Fibroblast of peridontal ligament (primary cell): Measurements from ENCODE around the gene PCSK2.
A peak's percentile ranks its signal among the peaks of the same experiment; 100 is the strongest.
"Not testable (repeated sequence)": the region's sequence is repeated elsewhere in the genome, so short reads cannot be mapped to it uniquely, and the experiment has no call there.

Source experiments
- DNase-seq: peaks from one replicate; pipeline ENCODE4 v3.0.0-alpha.2; 2010; ENCODE audit errors: extremely low read depth

PCSK2 gene, protein sequence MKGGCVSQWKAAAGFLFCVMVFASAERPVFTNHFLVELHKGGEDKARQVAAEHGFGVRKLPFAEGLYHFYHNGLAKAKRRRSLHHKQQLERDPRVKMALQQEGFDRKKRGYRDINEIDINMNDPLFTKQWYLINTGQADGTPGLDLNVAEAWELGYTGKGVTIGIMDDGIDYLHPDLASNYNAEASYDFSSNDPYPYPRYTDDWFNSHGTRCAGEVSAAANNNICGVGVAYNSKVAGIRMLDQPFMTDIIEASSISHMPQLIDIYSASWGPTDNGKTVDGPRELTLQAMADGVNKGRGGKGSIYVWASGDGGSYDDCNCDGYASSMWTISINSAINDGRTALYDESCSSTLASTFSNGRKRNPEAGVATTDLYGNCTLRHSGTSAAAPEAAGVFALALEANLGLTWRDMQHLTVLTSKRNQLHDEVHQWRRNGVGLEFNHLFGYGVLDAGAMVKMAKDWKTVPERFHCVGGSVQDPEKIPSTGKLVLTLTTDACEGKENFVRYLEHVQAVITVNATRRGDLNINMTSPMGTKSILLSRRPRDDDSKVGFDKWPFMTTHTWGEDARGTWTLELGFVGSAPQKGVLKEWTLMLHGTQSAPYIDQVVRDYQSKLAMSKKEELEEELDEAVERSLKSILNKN

DNA sequence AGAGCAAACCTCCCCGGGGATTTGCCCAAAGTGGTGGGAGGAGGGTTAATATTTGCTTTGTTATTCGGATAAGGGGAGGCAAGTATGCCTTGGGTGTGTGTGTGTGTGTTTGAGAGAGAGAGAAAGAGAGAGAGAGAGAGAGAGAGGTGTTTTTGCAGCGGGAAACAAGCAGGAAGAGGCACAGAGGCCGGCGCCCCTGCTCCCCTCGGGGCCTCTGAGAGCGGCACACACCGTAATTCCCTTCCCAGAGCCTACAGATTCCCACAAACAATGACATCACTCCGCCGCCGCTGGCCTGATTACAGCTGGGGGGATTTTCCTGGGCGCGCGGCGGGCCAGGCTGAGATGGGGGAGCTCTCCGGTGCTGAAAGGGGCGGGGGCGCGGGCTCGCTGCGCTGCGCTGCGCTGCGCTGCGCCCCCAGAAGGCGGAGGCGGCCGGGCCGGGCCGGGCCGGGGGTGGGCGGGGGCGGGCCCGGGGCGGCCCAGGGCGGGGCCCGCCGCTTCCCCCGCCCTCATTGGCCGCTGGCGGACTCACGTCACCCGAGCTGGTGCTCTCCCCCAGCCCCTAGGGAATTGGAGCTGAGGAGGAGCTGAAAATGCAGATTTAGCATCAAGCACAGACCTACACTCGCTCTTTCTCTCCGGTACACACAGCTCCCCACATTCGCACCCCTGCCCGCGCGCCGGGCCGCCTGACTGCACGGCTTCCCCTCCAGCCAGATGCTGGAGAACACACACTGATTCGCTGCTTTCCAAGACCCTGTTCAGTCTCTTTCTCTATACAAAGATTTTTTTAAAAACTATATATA lies at the start of gene PCSK2:
TSS of gene PCSK2 (plus strand) at position 631 of the 809 bp plus-strand sequence. CDS start 266 bp downstream, outside the sequence.
- DNase-seq: peak; percentile 10

DNA sequence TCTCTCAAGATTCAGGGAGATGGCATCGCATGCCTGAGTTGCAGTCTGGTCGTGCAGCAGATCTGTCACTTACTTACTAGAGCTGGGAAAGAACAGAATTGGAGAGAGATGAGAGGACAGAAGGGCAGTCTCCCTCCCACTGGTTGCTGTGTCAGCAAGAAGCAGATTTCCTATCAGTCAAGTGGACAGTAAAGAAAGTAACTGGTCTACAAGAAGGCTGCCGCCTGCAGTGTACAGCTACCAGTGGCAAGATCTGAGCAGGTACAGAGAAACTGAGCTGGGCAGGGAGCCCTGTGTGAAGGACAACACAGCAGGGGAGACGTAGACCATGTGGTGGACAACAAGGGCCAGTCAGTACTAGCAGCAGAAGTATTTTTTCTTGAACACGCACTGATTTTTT lies 49.5 kb upstream of the PCSK2 start:
- no peak for DNase-seq

DNA sequence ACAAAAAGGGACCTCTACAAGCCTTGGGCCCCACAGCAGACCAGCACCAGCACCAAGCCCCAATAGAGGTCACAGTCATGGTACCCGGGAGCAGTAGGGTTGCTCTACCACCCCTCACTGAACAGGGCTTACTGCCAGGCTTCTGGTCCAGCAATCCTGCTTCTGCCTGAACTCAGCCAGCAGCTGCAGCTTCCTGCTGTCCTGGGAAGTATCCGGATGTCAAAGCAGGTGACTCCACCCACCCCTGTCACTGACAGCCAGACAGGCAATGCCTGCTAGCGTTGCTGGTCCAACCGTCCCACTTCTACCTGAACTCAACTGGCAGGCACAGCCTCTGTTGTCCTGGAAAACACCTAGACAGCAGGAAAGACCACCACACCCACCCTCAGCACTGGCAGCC lies 47.0 kb upstream of the PCSK2 start:
- DNase-seq: no peak

DNA sequence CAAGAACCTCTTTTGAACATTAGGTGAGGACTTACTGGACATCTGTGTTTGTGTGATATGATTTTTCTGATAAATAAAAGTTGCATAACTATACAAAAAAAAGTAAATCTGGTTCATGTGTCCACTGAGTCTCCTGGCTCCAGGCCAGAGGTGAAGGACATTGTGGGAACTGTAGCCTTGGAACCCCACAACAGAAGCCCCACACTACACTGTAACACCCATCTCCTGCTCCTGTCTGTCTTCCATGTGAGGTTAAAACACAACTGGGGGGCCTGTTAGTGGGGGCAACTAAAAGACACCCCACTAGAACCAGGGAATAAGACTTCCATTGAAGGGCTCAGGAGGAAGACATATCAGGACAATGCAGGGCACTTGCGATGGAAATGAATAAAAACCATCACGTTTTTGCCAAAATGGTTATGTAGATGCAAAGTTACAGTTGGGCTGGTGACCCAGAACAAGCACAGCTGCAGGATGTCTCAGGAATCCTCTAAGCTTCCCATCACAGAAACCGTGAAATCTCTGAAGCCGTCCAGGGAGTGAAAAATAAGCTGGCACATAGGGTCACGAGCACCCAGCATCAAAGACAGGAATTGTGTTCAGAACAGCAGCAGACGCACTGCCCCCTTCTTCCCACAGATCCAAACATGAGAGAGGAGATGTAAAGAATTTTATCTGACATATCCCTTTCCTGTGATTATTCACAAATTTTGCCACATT lies 36.7 kb upstream of the PCSK2 start:
- no peak for DNase-seq

DNA sequence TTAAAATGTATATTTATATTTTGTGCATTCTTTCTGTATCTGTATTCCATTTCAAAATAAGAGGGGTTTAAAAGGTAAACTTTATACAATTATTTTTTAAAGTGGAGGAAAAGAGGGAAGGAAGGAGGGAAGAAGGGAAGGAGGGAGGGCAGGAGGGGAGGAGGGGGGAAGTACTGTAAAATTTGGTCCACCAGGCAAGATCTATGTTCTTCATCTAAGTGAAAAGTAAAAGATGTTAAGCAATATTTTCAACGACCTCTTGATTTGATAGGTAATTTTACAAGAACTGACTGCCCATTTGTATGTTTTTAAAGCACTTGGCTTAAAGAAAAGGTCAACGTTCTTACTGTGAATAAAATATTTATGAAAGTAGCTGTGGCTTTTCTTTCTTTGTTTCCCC lies 29.8 kb upstream of the PCSK2 start:
- DNase-seq: no peak

DNA sequence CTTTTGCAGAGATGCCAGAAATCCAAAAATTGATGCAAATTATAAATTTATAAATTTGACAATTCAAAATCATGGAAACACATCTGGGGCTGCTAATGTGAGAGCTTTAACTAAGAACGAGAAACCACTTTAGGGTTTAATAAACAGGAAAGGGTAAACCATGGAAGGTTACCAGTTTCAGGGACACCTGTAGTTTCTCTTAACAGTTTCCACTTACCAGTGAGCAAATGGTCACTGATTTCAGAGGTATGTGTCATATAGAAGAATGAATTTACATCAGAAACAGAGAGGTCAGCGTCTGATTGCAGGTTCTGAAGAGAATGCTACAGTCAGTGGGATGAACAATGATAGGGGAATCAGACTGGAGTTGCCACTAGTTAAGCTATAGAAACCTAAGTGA lies 24.8 kb upstream of the PCSK2 start:
- DNase-seq: no peak

DNA sequence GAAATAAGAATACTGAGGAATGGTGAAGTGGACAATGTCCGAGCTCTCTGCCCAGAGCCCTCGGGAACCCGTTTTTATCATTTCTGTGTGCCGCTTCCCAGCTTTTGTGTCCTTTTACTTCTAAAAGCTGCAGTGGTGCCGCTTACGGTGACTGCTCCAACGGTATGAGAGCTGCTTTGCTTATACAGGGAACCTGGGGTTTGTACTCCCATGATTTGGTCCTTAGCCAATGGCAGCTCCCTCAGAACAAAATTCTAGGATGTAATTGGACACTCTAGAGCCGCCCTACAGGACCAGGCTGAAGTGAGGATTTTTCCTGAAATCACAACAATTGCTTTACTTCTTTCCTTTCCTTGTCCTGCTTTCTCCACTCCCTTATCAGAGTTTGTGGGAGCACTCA lies 24.2 kb upstream of the PCSK2 start:
- DNase-seq: no peak

DNA sequence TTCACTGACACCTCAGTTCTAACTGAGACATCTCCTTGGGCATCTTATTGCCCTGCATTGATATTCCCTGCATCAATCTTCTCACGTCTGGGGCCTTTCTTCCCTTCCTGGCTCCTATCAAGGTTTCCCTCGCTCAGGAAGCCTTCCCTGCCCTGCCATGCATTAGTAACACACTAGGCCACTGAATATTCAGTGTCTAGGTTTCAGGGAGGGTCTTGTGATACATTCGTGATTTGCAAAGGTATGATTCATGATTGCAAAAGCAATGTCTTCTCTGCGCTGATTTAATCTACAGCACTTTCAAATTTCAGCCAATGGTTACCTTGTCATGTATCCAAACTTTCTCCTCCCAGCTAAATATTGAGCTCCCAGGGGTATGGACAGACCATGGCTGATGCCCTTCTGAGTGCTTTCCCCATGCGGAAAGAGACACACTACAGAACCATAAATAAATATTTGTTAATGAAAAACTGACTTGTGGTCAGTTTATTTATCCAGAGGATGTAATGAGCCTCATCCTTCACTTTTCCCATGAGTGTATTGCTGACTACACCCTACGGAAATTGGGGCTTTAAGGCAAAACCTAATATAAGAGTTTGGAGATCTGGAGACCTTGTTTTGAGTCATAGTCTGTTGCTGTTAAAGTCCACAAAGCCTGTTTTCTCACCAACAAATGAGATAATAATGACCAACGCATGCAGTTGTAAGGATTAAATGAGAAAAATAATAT lies 21.6 kb upstream of the PCSK2 start:
- no peak for DNase-seq

DNA sequence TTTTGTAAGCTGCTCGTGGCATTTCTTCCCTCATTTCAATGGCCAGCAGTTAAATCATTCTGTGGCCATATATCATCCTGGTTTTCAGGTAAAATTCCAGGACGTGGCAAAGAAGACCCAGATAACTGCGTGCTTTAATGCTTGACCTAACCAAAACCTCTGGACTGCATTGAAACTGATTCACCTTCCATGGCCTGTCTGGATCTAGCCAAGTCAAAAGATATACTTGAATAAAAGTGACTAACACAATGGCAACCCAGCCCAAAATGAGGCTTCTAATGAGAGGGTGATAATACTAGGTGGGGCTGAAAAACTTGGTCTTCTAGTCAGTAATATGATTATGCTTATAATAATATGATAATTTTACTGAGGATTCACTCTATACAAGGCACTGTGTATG lies 16.5 kb upstream of the PCSK2 start:
- no peak for DNase-seq

DNA sequence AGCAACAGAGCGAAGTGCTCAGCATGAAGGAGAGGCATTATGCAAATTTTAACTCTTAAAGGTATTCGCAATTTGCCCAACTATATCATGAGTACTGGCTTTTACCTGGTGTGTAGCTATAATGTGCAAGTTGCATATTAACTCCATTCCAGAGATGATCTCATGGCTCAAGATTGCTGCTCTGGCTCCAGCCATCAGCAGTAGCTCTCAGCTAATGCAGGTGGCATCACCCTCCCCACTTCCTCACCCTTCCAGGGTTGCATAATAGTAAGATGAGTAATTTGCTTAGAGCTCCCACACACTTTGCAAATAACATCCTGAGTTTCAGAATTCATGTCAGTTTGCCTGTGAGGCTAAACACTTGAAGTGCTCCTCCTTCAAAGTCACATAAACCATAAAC lies 15.9 kb upstream of the PCSK2 start:
- DNase-seq: no peak

DNA sequence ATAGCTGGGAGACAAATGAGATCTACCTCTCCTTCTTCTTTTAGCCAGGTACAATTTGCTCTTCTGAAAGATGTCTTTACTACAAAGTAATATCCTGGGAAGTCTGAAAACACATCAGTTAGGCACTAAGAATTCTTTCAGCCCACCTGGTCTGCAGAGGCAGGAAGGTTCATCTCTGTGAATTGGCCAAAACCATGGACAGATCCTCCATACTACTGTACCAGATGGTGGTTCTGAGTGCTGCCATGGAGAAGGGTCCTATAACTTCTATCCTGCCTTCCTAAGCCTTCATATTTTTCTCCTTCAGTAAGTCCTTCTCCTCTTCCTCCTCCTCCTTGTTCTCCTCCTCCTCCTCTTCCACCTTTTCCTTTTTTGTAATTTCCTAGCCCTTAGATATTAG lies 11.7 kb upstream of the PCSK2 start:
- no peak for DNase-seq

DNA sequence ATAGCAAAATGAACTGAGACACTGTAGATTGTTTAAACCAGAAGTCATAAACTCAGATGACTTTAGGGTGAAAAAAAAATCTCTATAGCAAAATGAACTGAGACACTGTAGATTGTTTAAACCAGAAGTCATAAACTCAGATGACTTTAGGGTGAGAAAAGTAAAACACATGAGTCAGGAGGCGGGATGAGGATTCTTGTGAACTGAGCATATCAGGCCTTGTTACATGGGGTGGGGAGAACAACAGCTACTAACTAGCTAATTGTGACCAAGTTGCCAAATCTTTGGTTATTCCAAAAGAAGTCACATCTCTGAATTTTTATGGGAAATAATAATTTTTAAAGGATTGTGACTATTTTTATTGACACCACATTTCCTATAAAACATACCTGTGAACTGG lies 7.0 kb upstream of the PCSK2 start:
- not testable (repeated sequence) for DNase-seq

DNA sequence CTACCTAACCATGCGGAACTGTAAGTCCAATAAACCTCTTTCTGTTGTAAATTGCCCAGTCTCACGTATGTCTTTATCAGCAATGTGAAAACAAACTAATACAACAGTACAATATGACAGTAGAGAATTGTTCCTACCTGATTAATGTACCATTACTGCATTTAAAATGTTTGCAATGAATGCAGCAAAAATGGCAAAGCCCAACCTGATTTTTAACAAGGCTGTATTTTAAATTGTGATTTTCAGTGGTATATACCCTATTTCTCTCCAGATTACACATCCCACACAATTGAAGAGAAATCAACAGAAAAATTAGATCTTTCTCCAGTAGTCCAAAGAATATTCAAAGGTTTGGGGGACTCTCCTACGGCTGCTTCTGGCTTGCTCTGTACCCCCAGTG lies 3.3 kb upstream of the PCSK2 start:
- no peak for DNase-seq

DNA sequence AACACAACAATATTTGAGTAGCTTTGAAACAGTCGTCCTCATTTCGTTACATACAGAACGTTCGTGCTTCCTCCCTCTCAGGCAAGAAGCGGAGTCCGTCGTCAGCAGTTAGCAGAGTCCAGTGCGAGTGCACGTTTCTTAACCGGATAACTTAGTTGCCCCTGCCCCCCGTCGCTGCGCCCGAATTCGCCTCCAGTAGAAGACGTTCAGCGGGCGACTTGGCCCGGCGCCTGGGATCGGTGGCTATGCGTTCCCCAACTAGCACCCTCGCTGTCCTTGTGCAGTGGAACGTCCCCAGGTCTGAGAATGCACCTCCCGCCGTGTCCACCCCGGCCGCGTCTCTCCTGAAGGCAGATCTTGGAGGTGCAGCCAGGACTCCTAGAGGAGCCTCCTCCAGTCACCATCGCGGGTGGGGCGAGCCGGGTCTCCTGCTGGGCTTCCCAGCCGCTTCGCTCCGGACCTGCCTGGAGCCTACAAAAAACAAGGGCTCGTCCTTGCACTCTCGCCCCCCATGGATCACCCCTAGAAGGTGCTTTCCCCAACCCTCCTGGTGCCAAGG lies 910 bp upstream of the PCSK2 start:
- DNase-seq: no peak

DNA sequence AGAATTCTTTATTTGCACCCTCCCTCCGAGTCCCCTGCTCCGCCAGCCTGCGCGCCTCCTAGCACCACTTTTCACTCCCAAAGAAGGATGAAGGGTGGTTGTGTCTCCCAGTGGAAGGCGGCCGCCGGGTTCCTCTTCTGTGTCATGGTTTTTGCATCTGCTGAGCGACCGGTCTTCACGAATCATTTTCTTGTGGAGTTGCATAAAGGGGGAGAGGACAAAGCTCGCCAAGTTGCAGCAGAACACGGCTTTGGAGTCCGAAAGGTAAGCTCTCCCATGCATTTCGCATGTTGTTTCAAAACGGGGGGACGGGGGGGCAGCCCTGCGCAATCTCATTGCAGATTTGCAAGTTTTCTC lies 357 bp downstream of the PCSK2 start:
- DNase-seq: no peak

DNA sequence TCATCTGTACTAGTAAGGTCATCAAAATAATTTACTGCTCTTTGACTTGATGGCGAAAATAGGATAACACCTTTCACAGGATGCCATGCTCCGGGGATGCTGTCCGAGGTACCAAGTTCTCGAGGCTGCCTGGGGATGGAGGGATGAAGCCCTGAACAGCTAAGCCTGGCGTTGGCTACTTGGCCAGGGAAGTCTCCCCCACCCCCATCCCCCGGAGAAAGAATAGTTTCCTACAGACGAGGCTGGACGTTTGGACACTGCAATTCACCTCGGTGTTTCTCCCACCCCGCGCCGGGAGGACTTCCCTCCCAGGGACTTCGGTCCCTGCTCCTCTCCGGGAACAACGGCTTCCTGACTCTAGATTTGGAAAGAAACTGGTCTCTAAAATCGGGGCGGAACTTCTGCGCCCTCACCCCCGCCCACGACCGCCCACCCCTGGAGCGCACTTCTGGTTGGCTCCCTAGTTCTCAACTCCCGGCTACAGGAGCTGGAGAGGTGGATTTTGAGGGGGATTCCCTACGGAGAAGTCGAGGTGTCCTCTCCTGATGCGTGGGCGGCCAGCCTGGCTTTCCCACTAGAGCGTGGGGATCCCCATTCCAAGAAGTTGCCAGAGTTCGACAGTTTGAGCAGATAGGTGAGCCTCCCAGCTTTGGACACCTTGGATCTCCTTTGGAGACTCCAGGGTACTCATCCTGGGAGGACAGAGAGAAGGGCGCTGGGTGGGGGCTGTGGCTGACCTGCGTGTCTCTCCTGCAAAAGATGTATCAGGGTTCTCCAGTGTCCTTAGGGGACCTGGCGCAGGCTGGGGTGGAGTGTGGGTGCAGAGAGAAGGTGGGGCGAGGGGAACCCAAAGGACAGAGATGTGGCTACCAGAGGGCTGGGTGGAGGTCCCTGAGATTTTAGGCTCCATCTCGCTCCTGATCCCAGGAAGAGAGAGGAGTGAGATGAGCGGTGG lies 1.1 kb downstream of the PCSK2 start:
- DNase-seq: no peak

DNA sequence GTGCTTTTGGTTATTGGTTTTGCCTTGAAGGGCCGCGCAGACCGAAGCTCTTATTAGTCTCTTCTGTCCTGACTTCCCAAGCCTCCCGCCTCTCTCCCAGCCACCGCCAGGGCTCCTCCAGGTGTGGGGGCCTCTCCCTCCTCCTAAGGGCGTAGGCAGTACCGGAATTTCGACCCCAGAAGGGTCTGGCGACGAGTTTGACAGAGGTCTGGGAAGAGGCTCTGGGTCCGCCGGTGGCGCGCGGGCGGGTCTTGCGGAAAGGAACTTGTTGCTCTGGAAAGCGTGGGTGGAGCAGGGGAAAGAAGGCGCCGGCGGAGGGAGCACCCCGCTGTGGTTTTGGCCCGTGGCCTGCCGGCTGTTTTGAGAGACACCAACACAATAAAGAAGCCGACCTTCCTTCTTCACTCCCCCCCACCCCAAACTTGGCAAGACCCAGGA lies 1.8 kb downstream of the PCSK2 start:
- no peak for DNase-seq

DNA sequence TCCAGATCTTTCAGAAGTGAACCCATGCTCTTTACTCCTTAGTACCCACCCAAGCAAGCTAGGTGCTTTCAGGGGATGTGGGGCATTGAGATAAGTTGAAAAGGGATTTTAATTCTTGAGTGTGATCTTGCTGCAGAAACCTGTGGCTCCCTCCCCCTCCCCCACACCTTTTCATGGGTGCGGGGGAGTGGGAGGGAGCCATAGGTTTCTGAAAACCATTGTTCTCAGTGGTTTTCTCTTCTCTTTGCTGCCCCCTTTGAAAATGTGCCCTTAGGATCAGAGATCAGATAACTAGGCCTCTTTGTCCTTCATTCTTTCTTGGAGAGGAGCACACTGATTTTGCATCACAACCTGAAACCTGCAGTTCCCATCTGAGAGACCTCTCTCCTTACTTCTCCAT lies 2.4 kb downstream of the PCSK2 start:
- DNase-seq: no peak

DNA sequence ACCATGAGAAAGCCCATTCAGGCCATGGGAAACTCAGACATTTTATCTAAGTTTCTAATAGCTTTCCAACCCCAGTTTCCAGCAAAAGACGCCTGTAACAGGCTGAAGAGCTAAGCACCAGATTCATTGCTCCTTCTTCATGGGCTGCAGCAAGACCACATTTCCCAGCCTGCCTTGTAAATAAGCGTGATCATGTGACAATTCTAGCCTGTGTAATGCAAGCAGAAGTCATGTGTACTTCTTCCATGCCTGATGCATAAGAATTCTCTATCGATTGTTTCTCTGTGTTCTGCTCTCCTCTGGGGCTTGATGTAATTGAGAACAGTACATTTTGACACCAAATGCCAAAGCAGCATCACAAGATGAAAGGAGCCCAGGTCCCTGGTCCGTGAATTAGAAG lies 6.8 kb downstream of the PCSK2 start:
- DNase-seq: no peak

DNA sequence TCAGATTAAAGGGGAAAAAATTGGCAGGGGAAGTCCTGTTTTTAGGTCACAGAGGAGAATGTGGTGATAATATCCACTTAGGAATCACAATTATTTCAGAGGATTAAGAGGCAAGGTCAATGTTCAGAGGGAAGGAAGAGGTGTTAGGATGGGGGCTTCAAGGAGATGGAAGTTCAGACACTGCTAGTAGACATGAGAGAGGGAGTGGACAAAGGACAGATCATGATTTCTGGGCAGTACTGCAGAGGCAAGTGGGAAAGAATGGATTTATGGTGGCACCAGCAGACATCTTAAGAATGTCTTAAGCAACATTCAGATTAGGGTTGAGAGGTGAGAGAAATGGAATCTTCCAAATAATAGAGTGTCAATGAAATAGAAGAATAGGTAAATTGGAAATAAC lies 9.9 kb downstream of the PCSK2 start:
- no peak for DNase-seq
